Body of pancreas (tissue), 4 donors: ENCODE measurements around the gene KLHL10.

Experiments used
- CTCF ChIP-seq, 7 experiments: fragments of 450-650 bp in 4 of 7; fragments of 200-600 bp in 3 of 7; sonication (generic) in 3 of 7; IDR thresholded peaks; one replicate each; pipeline ENCODE4 v1.5.1; 2016 to 2019; ENCODE audit warnings: antibody characterized with exemption in 7 of 7
- POLR2A ChIP-seq, 3 donors: fragments of 450-650 bp; IDR thresholded peaks; one replicate each; pipeline ENCODE4 v1.6.1; 2016; ENCODE audit warnings: antibody characterized with exemption in 3 of 3, mild to moderate bottlenecking in 2 of 3

GRCh38 chr17:41882756-41883155 lies 45.1 kb downstream of the KLHL10 start:
- TF ChIP-seq CTCF (IDR thresholded peaks at IDR 0.05), result no peak
- no peak for TF ChIP-seq POLR2A (IDR thresholded peaks at IDR 0.05)
